ENCODE measurements around the gene CCDC57. TPM values are rescaled to one million over a fixed set of nuclear protein-coding genes. Genes with fewer than 3 reads are reported as not detected.
"Not testable (repeated sequence)": the region's sequence is repeated elsewhere in the genome, so short reads cannot be mapped to it uniquely, and the experiment has no call there.

The CCDC57 gene, protein sequence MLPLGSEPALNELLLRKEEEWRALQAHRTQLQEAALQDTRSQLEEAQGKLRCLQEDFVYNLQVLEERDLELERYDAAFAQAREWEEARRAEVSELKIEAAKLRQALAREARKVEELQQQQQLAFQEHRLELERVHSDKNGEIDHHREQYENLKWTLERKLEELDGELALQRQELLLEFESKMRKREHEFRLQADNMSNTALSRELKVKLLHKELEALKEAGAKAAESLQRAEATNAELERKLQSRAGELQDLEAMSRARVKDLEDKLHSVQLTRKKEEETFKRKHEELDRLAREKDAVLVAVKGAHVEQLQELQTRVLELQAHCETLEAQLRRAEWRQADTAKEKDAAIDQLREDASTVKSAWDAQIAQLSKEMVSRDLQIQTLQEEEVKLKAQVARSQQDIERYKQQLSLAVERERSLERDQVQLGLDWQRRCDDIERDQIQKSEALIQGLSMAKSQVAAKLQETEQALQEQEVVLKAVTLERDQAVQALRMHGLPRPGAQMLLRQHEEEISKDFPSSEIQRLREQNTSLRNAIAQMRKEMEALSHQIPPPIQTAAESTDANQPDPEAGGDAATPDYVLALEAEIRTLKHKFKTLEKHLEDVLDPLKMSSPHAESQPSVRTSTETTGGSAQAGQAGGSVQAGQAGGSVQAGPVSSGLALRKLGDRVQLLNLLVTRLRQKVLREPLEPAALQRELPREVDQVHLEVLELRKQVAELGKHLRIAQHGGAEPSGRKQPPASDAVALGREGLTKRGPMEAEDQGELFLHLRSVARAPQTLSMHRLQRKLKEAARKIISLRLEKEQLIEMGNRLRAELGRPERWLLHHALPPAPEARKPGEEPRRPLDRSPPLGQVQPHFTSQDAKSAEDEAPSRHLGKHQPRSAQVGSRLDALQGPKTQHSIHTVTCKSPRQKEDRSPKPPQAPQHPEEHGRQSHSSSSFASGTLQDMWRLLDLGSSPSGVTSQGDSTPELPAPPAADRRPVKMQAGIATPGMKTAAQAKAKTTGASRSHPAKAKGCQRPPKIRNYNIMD
- 10.6 TPM for total RNA-seq
- long read RNA-seq, partial matches to known transcripts, result 2 of 10 reads
- long read RNA-seq, other reads (novel, unspliced or antisense), result 8 of 10 reads

DNA sequence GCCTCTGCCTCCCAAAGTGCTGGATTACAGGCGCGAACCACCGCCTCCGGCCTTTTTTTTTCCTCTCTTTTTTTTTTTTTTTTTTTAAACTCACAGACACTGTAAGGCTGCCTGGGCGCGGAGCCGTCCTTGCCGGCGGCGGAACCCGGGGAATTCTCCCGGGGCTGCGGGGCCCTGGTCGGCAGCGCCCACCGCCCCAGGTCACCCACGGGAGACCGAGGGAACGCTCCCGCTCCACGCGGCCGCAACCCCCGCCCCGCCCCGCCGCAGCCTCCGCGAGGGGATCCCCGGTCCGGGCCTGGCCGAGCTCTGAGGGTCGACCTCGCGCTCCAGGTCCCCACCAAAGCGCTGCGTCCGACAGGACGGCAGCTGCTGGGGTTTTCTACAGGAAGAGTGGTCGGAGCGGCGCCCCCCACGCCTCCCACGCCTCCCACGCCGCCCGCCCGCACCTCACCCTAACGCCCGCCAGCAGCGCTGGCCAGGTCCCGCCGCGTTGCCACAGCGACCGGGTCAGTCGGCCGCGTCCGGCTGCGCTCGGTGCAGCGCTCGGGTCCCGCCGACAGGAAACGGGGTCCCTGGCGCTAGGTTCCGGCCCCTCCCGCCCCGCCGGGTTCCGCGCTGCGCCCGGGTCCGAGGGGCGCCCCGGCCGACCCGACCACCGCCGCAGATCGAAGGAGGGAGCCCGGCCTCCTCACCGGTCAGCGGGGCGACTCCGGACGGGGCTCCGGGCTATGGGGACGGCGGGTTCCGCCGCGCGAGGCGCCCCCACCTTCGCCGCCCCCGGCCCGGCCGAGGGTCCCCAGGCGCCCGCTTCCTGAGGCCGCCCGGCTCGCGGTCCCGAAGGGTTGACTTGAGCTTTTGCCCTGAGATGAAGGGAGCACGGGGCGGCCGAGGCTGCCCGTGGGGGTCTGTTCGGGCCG, at the start of gene CCDC57:
TSS of gene CCDC57 (minus strand) at position 512 of the 920 bp plus-strand sequence. CDS start 10,898 bp downstream, outside the sequence.
- intact Hi-C loops (cut with DNase I), result no loop called here
- DNase-seq (ENCODE audit: low spot score), result peak; percentile 91

DNA sequence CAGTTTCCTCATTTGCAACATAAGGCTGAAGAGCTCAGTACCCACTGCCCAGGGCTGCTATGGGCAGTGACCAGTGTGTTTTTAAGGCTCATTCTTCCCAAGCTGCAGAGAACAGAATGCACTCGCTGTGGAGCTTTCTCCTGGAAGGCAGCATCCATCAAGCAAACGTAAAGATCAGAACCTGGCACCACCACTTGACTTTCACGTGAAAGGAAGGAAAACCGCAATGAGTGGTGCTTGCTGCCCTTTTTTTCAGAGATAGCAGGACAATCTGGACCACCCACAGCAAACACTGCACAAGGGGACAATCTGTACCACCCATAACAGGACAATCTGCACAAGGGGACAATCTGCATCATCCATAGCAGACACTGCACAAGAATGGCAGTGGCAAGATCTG, 49.7 kb upstream of the CCDC57 start:
- DNase-seq (ENCODE audit: low spot score), result no peak
- intact Hi-C loops (cut with DNase I), result no loop called here

DNA sequence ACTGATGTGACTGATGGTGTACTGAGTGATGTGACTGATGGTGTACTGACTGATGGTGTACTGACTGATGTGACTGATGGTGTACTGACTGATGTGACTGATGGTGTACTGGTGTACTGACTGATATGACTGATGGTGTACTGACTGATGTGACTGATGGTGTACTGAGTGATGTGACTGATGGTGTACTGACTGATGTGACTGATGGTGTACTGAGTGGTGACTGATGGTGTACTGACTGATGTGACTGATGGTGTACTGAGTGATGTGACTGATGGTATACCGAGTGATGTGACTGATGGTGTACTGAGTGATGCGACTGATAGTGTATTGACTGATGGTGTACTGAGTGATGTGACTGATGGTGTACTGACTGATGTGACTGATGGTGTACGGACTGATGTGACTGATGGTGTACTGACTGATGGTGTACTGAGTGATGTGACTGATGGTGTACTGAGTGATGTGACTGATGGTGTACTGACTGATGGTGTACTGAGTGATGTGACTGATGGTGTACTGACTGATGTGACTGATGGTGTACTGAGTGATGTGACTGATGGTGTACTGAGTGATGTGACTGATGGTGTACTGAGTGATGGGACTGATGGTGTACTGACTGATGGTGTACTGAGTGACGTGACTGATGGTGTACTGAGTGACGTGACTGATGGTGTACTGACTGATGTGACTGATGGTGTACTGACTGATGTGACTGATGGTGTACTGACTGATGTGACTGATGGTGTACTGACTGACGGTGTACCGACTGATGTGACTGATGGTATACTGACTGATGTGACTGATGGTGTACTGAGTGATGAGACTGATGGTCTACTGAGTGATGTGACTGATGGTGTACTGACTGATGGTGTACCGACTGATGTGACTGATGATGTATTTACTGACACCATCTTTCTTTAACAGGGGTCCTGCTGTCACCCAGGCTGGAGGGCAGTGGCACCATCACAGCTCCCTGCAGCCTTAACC, 47.6 kb upstream of the CCDC57 start:
- DNase-seq (ENCODE audit: low spot score); intact Hi-C loops (cut with DNase I): not testable (repeated sequence)

DNA sequence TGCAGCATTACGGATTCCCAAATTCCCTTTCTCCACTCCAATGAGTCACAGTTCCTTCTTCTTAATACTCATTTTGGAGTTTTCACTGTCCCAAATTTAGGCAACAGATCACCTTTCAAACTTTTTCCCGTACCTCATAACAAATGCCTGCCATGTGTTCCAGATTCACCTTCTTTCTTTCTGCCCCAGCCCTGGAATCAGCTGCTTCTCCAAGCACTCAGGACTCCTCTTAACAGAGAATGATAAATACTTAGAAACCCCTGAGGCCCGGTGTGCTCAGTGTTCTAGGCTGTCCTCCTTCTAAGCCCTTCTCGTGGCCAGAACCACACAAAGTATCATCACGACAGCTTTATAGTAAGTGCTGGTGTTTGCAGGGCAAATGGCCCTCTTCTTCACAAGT, 45.9 kb upstream of the CCDC57 start:
- intact Hi-C loops (cut with DNase I), result no loop called here
- DNase-seq (ENCODE audit: low spot score), result no peak

DNA sequence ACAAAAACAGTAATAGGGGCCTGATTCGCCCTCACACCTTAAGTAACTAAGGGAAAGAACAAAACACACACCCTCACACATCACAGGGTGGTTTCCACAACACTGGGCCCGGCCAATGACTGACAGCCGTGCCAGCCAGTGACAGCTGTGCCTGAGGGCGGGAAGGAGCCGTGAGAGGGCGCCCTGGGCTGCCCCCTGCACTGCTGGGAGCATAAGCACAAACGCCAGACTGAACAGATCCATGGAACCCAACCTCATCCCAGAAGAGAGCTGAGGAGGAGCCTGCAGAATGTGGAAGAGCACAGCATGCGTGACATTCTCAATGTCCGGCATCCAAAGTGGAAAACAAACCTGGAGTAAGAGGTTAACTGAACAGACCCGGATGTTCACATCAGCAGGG, 44.8 kb upstream of the CCDC57 start:
- DNase-seq (ENCODE audit: low spot score), result no peak
- intact Hi-C loops (cut with DNase I), result no loop called here

DNA sequence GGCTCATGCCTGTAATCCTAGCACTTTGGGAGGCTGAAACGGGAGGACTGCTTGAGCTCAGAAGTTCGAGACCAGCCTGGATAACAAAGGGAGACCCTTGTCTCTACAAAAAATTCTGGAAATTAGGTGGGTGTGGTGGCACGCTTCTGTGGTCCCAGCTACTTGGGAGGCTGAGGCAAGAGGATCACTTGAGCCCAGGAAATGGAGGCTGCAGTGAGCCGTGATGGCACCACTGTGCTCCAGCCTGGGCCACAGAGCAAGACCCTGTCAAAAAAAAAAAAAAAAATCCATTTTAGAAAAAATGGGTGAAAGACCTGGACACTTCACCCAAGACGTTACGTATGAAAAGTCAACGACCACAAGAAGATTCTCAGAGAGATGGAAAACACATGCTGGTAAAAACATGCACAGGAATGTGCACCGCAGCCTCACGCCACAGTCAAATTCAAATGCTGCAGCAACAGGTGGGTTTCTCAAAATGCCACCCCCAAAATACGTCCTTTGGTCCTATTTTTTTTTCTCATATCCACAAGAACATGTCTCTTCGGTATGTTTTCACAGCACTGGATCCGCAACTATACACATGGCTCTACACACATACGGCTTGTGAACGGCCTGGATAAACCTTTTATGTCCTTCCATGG, 43.7 kb upstream of the CCDC57 start:
- DNase-seq (ENCODE audit: low spot score), result no peak
- intact Hi-C loops (cut with DNase I), result no loop called here

DNA sequence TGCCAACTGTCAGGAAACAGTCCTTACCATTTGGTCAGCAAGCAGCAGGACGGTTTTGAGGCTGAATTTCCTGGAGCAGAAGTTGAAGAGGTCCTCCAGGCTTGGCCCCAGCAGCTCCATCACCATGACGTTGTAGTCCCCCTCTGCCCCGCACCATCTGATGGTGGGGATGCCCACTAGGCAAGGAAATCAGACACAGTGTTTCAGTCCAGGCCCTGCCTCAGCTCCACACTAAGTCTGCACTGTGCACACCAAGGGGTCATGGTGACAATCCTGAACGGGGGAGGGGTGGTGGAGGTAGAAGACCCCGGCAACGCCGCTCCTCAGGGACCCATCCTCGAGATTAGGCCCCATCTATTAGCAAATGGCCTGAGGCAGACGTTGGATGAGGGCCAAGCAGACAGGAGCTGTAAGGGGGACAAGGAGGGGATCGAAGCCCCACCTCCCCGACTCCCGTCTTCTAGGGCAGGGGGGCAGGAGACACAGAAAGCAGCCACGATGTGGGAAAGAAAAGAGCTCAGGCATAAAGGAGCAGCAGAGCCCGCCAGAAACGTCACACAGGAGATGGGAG, 42.8 kb upstream of the CCDC57 start:
- DNase-seq (ENCODE audit: low spot score), result no peak
- intact Hi-C loops (cut with DNase I), result no loop called here

DNA sequence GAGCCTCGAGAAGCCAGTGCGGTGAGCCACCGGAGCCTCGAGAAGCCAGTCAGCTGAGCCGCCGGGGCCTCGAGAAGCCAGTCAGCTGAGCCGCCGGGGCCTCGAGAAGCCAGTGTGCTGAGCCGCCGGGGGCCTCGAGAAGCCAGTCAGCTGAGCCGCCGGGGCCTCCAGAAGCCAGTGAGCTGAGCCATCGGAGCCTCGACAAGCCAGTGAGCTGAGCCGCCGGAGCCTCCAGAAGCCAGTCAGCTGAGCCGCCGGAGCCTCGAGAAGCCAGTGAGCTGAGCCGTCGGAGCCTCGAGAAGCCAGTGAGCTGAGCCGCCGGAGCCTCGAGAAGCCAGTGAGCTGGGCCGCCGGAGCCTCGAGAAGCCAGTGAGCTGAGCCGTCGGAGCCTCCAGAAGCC, 42.1 kb upstream of the CCDC57 start:
- intact Hi-C loops (cut with DNase I), result not testable (repeated sequence)

DNA sequence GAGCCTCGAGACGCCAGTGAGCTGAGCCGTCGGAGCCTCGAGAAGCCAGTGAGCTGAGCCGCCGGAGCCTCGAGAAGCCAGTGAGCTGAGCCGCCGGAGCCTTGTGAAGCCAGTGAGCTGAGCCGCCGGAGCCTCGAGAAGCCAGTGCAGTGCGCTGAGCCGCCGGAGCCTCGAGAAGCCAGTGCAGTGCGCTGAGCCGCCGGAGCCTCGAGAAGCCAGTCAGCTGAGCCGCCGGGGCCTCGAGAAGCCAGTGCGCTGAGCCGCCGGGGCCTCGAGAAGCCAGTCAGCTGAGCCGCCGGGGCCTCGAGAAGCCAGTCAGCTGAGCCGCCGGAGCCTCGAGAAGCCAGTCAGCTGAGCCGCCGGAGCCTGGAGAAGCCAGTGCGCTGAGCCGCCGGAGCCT, 41.5 kb upstream of the CCDC57 start:
- intact Hi-C loops (cut with DNase I); DNase-seq (ENCODE audit: low spot score): not testable (repeated sequence)

More for the DNA sequence above, 42.1 kb upstream of the CCDC57 start:
- DNase-seq (ENCODE audit: low spot score), result not testable (repeated sequence)

DNA sequence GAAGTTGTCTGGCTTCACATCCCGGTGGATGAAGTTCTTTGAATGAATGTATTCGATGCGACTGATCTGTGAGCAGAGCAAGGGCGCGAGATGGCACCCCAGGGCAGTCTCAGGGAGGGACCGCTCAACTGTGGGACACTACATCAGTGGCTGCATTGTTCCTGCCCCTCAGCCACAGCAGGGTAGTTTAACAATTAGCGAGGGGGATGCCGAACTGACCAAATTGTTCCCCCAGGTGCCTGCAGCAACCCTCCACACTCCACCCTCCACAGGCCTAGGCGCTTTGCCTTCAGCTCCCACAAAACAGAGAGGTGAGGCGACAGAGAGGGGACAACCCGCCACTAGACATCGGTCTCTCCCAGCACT, 40.5 kb upstream of the CCDC57 start:
- intact Hi-C loops (cut with DNase I), result no loop called here

DNA sequence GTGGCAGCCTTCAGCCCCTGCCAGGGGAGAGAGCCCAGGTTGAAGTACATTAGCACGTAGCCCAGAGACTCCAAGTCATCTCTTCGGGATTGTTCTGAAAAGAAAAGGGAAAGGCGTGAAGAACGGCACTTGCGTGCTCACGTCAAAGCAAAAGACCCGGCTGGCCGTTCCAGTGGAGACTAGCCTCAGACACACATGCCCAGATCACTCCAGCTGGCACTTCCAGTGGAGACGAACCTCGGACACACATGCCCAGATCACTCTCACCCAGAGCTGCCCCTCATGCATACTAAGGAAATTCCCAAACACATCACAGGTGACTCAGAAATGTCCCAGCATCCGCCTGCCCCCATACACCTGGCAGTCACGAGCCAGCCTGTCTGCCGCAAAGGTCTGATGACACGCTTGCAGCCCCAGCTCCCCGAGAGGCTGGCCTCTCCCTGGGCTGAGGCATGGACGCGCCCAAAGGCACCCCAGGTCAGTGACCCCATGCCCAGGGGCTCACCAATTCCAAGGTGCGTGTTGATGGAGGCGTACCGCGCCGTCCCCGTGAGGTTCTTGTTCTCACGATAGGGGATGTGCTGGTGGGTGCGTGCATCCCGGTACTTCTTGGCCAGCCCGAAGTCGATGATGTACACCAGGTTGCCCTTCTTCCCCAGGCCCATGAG, 40.0 kb upstream of the CCDC57 start:
- DNase-seq (ENCODE audit: low spot score), result no peak
- intact Hi-C loops (cut with DNase I), result no loop called here

More for the DNA sequence above, 40.5 kb upstream of the CCDC57 start:
- DNase-seq (ENCODE audit: low spot score), result no peak

DNA sequence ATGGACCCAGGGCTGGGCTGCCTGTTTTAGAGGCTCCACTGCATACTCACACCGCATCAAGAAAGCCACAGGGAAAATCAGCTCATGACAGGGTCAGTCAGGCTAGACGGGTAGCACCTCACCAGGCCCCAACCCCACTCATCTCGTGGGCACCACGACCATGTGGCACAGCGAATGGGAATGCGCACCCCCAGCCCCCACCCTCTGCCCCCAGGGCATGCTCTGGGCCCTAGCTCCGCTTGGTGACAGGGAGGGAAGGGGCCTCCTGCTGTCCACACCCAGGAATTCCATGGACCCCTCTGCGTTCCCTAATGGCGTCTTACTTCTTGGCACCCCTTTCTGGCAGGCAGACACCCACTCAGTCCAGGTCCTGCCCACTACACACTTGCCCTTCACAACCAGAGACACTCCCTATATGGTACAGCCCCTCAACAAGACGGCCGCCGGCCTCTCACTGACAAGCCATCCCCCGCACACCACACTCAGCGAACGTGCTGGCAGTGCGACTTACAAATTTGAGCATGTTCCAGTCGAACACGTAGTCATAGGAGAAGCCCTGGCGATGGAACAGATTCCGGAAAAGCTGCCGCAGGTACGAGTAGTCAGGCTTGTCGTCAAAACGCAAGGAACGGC, 38.3 kb upstream of the CCDC57 start:
- no peak for DNase-seq (ENCODE audit: low spot score)
- intact Hi-C loops (cut with DNase I), result no loop called here

DNA sequence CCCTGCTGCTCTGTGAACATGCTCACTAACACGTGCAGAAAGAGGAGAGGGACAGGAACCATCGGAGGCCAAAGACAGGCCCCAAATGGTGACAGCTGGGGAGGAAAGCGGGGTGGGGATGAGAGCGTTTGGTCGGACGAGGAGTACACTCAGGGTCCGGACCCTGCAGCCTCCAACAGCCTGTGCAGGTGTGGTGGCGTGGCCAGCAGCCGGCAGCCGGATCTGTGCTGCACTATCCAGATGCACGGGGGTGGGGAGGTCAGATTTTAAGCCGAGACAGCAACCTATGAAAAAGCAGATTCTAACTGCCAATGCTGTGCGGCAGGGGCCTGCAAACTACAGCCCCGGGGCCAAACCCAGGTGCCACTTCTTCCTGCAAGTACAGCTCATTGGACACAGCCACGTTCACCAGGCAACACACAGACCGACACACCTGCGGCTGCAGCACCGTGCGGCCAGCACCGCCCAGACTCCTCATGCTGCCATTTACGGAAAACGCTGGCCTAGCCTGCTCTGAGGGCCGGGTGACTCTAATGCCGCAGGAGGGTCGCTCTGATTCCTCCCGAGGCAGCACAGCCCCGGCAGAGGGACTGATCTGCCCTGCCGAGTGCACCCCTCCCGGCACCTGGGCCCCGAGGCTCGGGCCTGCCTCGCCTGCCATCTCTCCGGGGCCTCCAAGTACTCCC, 37.4 kb upstream of the CCDC57 start:
- DNase-seq (ENCODE audit: low spot score), result no peak
- intact Hi-C loops (cut with DNase I), result no loop called here

DNA sequence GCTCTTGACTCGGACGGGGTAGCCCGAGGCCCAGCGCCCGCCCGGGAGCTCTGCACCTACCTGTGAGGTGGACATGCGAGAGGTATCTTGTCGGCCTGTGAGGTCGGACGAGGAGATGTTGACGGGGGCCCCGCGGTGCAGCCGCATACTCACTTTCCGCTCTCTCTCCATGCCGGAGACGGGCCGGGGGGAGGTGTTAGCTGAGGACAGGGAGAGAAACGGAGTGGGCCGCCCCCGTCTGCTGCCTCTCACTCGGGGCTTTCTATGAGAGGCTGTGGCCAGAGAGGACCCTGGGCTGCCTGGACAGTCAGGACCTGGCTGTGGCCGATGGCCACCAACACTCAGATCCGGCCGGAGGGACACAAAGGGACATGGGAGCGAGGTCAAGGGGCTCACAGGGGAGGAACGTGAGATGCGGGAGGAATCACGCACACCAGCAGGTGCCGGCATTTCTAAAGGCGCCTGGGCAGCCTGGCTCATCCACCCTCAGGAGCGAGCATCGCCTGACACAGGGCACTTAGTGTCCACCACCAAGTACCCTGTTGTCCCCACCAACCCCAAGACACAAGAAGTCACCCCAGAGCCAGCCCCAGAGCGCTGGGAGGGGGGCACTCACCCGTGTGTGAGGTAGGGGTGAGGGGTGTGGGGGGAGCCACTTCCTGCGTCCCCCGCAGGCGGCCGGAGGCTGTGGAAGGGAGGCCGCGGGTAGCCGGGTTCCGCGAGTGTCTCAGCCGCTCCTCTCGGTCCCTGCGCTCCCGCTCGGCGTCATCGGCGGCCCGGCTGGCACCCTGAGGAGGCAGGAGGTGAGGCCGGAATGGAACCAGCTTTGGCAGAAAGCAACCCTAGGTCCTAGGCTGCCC, 36.4 kb upstream of the CCDC57 start:
- DNase-seq (ENCODE audit: low spot score), result no peak
- intact Hi-C loops (cut with DNase I), result no loop called here

All from cardiac septum (tissue), 1 donor.